Stimulated activated CD8-positive, alpha-beta memory T cell treated with anti-CD3 and anti-CD28 coated beads, Interleukin-4, amount 100 ng/mL, for 48 hours (primary cell): ENCODE data around the gene CHRND.
"Not testable (repeated sequence)": the region's sequence is repeated elsewhere in the genome, so short reads cannot be mapped to it uniquely, and the experiment has no call there.

ENCODE experiments used
- DNase-seq: peaks from one replicate; pipeline ENCODE4 v3.0.0-alpha.2; 2020

CHRND gene

DNA sequence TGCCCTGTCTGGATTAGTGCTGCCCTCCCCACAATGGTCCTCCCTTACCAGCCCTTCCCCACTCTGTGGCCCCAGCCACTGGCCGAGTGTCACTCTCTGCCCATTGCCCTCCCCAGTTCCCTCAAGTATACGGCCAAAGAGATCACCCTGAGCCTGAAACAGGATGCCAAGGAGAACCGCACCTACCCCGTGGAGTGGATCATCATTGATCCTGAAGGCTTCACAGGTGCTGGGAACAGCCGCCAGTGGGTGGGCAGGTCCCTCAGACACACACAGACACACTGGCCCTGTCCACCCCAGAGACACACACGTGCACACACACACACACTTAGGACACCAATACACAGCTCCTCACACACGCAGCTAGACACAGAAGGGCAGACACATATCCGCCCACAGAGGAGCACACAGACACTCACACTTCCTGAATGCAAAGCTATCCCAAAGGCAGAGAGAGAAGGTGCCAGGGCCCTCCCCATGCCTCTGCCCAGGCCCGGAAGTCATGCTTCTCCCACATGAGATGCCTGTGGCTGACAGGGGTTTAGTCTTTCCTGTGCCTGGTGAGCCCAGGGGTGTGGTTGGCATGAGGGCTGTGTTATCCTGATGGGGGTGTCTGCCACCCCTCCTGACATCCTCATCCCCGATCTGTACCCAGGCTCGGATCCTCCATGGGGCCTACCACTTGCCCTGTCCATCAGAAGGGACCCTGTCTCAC, 2.9 kb downstream of the CHRND start:
- DNase-seq, result no peak

DNA sequence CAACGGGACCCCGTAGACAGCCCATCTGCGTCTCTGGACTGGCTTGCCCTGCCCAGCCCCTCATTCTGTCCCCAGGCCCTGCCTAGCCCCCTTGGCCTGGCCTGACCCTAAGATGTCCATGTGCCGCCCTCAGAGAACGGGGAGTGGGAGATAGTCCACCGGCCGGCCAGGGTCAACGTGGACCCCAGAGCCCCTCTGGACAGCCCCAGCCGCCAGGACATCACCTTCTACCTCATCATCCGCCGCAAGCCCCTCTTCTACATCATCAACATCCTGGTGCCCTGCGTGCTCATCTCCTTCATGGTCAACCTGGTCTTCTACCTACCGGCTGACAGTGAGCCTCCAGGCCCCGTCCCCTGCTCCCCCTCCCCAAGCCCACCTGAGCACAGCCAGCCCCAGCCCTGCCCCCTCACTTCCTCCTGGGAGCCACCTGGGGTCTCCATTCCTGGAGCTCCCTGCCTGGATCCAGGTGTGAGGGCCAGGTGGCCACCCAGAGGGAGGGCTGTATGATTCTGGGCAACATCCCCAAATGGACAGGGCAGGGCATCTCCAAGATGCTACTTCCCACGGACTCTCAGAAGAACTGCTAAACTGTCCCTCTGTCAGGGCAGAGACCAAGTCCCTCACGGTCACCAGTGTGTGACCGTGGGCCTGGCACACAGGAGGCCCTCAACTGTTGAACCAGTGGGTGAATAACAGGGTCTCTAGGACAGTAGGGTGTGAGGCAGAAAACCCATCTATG, 4.0 kb downstream of the CHRND start:
- no peak for DNase-seq

DNA sequence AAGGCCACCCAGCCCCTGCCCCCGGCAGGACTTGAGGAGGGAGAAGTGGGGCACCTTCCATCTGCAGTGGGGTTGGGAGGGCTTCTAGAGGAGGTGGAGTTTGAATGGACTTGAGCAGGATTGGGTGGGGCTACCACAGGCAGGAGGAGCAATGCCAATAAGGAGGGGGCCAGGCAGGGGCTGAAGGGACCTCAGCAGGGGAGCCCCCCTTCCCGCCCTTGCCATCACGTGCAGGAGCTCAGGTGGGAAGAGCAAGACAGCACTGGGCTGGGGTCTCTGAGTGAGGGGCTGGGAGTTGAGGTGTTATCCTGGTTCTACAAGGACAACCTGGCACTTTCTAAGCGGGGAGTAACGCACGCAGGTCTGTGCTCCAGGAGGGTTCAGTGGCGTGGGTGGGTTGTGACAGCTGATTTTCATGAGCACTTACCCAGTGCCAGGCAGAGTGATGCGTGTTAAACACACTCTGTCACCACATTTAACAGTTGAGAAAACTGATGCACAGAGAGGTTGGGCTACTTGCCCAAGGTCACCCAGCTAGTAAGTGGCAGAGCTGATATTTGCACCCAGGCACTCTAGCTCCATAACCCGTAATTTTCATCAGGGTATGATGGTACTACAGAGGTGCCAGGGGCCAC, 4.8 kb downstream of the CHRND start:
- DNase-seq, result no peak

DNA sequence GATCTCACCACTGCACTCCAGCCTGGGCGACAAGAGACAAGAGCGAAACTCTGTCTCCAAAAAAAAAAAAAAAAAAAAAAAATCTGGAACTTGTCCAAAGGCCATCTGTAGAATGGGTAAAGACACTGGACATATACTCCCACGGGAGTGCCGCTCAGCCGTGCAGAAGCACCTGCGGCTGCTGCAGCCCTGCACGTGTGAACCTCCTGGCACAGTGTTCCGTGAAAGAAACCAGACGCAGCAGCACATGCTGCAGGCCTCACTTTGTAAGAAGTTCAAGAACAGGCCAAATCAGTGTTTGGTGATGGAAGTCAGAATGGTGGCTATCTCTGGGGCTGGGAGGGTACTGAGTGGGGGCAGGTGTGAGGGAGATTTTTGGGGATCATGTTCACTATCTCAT, 6.5 kb downstream of the CHRND start:
- no peak for DNase-seq

DNA sequence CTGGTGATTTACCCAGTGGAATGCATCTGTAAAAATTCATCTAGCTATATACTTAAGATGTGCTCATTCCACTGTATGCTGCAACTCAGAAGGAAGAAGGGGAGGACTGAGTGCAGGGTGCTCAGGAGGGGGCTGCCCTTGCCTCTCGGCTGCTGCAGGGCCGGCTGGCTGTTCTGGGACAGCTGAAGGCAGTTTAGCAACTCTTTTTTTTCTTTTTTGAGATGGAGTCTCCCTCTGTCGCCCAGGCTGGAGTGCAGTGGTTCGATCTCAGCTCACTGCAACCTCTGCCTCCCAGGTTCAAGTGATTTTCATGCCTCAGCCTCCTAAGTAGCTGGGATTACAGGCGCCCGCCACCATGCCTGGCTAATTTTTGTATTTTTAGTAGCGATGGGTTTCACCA, 6.9 kb downstream of the CHRND start:
- DNase-seq, result not testable (repeated sequence)

DNA sequence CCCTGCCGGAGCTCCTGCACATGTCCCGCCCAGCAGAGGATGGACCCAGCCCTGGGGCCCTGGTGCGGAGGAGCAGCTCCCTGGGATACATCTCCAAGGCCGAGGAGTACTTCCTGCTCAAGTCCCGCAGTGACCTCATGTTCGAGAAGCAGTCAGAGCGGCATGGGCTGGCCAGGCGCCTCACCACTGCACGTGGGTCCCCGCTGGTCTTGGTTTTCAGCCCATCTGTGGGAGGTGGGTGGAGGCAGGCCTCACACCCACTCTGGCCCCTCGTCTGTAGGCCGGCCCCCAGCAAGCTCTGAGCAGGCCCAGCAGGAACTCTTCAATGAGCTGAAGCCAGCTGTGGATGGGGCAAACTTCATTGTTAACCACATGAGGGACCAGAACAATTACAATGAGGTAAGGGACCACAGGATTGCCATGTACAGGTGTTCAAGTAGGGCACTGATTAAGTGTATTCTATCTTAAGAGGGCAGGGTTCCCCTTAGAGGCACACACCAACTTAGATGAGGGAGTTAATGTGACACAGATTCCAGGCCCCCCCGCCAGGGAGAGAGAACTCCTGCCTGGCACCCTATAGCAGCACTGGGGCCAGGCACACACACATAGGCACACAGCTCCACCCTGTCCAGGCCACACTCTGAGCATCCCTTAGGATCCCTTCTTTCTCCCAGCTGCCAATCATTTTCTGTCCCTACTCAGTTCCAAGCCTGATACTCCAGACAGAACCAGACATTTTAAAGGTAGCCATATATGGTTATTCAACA, 8.2 kb downstream of the CHRND start:
- DNase-seq, result no peak

DNA sequence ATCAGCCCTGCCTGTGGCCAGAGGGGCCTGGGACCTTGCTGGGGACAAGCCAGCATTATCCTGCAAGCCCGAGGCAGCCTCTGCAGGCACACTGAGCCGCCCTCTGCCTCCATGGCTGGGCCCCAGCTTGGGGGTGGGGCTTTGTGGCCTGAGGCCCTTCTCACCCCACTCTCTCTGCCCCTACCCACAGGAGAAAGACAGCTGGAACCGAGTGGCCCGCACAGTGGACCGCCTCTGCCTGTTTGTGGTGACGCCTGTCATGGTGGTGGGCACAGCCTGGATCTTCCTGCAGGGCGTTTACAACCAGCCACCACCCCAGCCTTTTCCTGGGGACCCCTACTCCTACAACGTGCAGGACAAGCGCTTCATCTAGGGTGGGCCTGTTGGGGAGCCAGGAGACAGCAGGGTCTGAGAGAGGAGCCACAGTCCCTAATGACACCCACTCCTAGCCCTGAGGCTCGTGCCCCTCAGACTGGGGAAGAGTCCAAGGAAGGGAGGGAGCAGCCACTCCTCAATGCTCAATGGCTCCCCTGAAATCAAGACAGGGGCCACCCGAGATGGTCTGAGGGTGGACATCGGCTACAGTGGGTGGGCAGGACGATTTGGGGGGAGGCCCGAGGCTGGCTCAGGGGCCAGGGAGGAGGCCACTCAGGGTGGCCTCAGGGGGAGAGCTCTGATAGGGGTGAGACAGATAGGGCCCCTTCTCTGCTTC, 9.1 kb downstream of the CHRND start:
- DNase-seq, result no peak

DNA sequence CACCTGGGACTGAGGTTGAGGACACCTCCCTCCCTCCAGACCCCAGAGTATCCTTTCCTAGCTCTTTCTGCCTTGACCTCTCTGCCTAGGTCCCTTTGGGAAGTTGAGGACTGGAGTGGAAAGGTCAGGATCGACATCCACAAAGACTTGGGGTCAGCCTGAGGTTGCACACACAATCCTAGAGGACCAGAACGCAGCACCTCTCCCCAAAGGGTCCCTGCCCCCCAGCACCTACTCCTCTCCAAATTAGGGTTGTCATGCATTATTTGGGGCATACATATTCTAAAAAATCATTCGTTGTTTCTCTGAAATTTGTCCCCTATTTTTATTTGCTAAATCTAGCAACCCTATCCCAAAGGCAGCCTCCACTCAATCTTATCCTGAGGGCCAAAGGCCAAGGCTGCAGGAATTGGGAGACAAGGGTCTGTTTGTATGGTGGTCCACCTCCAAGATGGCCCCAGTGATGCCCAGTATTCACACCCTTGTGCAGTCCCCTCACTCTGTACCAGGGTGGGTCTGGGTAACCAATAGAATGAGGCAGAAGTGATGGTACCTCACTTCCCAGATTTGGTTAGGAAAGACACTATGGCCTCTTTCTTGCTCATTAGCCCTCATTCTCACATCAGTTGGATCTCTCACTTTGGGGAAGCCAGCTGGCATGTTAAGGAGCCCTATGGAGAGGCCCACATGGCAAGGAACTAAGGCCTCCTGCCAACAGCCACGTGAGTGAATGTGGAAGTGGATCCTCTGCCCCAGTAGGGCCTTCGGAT, 10.0 kb downstream of the CHRND start:
- DNase-seq, result no peak

DNA sequence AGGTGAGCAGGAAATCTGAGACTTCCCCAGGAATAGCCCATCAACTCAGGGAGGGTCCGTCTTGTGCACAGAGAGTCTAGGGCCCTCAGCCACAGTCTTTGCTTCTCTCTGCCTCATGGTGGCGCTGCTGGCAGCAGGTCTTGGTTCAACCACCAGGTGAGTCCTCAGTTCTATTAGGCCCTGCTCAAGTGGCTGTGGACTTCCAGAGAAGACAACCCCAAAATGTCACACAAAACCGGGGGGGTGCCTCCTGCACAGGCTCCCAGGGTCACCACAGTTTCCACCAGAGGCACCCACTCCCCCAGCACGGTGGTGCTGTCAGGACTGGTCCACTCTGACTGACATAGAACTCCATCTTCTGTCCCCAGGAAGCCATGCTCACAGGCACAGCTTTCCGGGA, 11.1 kb downstream of the CHRND start:
- peak; percentile 45 for DNase-seq

DNA sequence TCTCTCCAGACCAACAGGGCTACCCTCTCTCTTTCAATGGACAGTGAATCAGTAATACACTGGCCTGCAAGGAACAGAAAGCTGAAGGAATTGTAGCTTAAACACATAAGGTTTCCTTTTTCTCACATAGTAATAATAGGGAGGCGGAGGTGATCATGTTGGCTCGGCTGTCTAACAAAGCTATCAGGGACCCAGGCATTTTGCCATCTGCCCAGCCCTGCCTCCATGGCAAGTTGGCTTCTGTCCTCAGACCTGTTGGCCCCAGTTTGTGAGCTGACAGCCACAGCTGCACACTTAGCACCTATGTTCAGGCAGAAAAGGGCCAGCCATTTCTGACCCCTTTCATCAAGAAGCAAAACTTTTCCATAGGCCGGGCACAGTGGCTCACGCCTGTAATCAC, 11.5 kb downstream of the CHRND start:
- DNase-seq, result no peak

DNA sequence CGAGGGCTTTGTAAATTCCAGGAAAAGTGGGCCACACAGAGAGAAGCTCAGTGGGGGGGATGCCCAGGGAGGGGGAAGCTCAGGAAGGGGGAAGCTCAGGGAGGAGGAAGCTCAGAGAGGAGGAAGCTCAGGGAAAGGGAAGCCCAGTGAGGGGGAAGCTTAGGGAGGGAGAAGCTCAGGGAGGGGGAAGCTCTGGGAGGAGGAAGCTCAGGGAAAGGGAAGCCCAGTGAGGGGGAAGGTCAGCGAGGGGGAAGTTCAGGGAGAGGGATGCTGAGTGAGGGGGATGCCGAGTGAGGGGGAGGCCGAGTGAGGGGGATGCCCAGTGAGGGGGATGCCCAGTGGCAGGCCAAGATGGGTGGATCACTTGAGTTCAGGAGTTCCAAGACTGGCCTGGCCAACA, 12.7 kb downstream of the CHRND start:
- DNase-seq, result no peak

DNA sequence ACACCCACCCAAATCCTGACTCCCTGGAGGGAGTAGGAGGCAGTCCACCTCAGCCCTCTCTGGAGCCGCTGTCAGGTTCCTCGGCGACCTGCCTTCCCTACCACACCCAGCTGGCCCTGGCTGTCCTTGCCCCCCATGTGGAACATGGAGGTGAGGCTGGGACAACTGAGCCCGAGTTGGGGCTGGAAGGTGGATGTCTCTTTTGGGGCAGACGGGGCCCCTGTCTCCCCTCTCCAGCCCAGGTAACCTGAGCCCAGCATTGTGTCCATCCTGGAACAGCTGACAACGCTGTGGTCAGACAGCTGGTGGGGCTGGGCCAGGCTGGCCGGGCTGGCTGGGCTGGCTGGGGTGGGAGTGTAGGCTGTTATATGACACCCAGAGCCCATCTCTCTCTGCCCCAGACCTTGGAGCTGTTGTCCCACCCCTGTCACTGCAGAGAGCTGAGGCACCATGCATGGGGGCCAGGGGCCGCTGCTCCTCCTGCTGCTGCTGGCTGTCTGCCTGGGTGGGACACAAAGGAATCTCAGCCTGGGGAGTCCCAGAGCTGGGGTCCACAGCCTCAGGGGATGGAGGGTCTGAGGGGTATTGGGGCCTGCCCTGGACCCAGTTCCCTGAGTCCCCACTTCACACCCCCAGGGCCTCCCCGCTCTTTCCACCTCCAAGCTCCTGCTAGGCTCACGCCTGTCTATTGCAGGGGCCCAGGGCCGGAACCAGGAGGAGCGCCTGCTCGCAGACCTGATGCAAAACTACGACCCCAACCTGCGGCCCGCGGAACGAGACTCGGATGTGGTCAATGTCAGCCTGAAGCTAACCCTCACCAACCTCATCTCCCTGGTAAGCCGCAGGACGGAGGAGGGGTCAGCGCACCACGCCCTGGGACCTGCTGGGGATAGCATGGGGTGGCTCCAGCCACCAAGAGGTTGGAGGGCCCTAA, 13.6 kb downstream of the CHRND start, which contains the start of gene CHRNG:
CHRNG (plus strand) TSS at position 395 of the 934 bp plus-strand sequence; CDS start at position 451, 56 bp downstream.
- DNase-seq, result no peak

DNA sequence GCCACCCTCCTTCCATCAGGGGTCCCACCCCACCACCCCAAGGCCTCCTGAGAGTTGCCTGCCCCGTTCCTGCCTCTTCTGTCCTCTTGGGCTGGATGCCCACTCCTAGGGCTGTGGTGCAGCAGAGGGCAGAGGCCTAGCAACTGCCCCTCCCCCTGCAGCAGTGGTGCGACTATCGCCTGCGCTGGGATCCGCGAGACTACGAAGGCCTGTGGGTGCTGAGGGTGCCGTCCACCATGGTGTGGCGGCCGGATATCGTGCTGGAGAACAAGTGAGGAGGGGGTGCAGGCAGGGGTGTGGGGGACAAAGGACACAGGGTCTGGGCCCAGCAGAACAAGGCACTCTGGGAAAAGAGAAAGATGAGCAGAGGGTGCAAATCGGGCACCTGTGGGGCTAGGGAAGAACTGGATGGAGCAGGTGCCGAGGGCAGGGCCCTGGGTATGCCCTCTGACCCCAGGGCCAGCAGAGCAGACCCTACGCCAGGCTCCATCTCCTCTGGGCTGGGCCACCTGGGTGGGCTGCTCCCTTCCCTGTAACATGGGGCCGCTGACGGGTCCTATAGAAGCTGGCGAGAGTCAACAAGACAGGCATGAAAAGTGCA, 14.6 kb downstream of the CHRND start:
- DNase-seq, result no peak

DNA sequence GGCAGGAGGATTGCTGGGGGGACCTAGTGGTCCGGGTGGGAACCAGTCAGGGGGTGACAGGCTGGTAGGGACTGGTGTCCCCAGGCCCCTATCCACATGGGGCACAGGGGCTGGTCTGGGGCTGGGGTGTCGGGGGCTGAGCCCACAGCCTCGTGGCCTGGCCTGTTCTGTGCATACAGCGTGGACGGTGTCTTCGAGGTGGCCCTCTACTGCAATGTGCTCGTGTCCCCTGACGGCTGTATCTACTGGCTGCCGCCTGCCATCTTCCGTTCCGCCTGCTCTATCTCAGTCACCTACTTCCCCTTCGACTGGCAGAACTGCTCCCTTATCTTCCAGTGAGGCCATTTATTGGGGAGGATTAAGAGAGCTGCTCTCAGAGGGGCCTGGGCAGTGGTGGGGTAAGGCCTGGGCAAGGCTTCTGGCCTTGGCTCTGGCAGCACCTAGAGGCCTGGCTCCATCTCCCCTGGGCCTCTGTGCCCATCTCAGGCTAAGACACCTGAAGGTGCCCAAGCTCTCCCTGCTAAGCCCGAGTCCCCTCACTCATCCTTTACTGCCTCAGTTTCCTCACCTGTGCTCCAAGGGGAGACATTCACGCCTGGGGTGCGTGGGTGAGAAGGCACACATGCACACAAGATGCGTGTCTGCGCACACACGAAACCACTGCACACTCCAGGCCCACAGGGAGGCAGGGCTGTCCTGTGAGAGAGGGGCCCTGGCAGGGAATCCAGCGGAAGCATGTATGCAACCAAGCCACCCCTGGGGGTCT, 15.4 kb downstream of the CHRND start:
- no peak for DNase-seq

DNA sequence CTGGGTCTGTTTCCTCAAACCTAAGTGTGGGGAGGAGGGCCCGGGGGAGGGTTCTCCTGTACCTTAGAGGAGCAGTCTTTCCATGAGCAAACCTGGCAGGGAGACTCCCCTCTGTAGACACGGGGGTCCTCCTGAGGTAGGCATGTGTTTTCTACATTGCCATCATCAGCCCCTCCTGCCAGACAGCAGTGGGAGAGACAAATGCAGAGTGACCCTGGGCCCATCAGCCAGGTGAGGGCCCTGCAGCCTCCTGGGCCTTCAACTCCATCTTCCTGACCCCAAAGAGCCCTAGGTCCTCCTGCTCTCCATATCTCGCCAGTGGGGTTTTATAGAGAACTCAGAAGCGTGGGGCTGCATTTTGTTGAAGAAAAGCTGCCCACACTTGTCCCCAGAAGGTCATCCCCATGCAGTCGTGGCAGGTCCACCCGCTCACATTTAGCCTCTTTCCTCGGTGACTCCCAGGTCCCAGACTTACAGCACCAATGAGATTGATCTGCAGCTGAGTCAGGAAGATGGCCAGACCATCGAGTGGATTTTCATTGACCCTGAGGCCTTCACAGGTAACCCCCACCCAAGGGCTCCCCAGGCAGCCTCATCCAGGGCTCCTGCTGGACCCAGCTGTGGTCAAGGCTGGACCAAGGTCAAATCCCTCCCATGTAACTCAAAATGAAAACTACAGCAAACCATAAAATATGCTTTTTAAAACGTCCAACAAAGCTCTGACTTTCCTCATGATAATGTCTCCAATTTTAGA, 16.2 kb downstream of the CHRND start:
- no peak for DNase-seq

DNA sequence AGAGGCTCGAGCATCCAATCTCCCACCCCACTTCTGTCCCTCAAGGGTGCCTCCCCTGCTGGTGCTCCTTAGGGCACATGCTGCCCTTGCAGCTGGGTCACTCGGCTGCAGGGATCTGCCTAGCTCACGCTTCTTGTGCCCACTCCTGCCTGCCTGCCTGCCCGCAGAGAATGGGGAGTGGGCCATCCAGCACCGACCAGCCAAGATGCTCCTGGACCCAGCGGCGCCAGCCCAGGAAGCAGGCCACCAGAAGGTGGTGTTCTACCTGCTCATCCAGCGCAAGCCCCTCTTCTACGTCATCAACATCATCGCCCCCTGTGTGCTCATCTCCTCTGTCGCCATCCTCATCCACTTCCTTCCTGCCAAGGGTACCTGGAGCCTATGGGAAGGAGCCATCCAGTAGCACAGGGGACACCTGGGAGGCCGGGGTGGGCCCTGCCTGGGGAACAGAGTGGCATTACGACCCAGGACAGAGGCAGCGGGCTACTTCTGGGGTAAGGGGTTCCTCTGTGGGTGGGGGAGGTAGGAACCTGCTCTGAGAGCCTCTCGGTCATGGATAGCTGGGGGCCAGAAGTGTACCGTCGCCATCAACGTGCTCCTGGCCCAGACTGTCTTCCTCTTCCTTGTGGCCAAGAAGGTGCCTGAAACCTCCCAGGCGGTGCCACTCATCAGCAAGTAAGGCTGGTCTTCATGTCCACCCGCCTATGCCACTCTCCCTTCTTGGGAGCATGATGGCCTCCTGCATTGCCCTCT, 16.9 kb downstream of the CHRND start:
- DNase-seq, result no peak

DNA sequence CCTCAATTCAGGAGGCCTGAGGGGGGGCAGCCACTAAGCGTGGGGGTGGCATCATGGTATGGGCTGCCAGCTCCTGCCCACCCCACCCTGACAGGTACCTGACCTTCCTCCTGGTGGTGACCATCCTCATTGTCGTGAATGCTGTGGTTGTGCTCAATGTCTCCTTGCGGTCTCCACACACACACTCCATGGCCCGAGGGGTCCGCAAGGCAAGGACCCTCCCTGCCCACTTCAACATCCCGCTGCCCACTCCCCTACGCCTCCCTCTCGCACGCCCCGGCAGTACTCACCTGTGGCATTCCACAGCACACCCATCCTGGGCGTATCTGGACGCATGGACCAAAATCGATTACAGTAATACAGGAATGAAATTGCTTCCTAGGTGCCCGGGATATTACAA, 17.5 kb downstream of the CHRND start:
- DNase-seq, result no peak
